ENCODE measurements around the gene MUC22.

GRCh38 chr6:31037169-31037568 is 26.9 kb downstream of the MUC22 start:
- TF ChIP-seq, protein P1, sequence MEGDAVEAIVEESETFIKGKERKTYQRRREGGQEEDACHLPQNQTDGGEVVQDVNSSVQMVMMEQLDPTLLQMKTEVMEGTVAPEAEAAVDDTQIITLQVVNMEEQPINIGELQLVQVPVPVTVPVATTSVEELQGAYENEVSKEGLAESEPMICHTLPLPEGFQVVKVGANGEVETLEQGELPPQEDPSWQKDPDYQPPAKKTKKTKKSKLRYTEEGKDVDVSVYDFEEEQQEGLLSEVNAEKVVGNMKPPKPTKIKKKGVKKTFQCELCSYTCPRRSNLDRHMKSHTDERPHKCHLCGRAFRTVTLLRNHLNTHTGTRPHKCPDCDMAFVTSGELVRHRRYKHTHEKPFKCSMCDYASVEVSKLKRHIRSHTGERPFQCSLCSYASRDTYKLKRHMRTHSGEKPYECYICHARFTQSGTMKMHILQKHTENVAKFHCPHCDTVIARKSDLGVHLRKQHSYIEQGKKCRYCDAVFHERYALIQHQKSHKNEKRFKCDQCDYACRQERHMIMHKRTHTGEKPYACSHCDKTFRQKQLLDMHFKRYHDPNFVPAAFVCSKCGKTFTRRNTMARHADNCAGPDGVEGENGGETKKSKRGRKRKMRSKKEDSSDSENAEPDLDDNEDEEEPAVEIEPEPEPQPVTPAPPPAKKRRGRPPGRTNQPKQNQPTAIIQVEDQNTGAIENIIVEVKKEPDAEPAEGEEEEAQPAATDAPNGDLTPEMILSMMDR (conservative IDR thresholded peaks at IDR 0.05): no peak
- TF ChIP-seq ZFX (IDR thresholded peaks at IDR 0.05): no peak

Measured in C4-2B (cell line).